Esophagus mucosa (tissue), 1 donor: ENCODE measurements around the gene WASHC2A. TPM values are rescaled to one million over a fixed set of nuclear protein-coding genes. Genes with fewer than 3 reads are reported as not detected.
"Not testable (repeated sequence)": the region's sequence is repeated elsewhere in the genome, so short reads cannot be mapped to it uniquely, and the experiment has no call there.

ENCODE experiments used
- ATAC-seq: fragments of 200-7000 bp; cut with Tn5 transposase; one replicate; pipeline ENCODE4 v1.9.1; 2020
- total RNA-seq: library from RNA; stranded (reverse); gene quantifications from one replicate; pipeline ENCODE4 v1.2.4, GENCODE V29; 2023
- donor health status: DM: yes; HTN: yes; CAD: no.

The WASHC2A gene
- total RNA-seq, 1 donor from 2014 or later = 19.3 TPM

GRCh38 chr10:50061548-50061947 lies 6.2 kb upstream of the WASHC2A start:
- ATAC-seq = not testable (repeated sequence)

- ATAC-seq = no peak
Observed at GRCh38 chr10:50063100-50063499, 4.7 kb upstream of the WASHC2A start.

- ATAC-seq = not testable (repeated sequence)
Observed at GRCh38 chr10:50068352-50068659, 552 bp downstream of the WASHC2A start.

- ATAC-seq = not testable (repeated sequence)
Observed at GRCh38 chr10:50075139-50075538, 7.4 kb downstream of the WASHC2A start.

GRCh38 chr10:50075544-50075943 lies 7.8 kb downstream of the WASHC2A start:
- not testable (repeated sequence) for ATAC-seq

GRCh38 chr10:50091304-50091703 lies 23.6 kb downstream of the WASHC2A start:
- not testable (repeated sequence) for ATAC-seq

- not testable (repeated sequence) for ATAC-seq
Observed at GRCh38 chr10:50092928-50093327, 25.2 kb downstream of the WASHC2A start.

GRCh38 chr10:50094630-50095029 lies 26.9 kb downstream of the WASHC2A start:
- not testable (repeated sequence) for ATAC-seq

- ATAC-seq = not testable (repeated sequence)
Observed at GRCh38 chr10:50095402-50095801, 27.6 kb downstream of the WASHC2A start.

- not testable (repeated sequence) for ATAC-seq
Observed at GRCh38 chr10:50096722-50097121, 29.0 kb downstream of the WASHC2A start.

- ATAC-seq = not testable (repeated sequence)
Observed at GRCh38 chr10:50098645-50099044, 30.9 kb downstream of the WASHC2A start.

GRCh38 chr10:50101139-50101582 lies 33.4 kb downstream of the WASHC2A start:
- ATAC-seq = peak; percentile 22

- peak; percentile 20 for ATAC-seq
Observed at GRCh38 chr10:50101747-50102146, 34.0 kb downstream of the WASHC2A start.

GRCh38 chr10:50102267-50102666 lies 34.5 kb downstream of the WASHC2A start:
- not testable (repeated sequence) for ATAC-seq

- not testable (repeated sequence) for ATAC-seq
Observed at GRCh38 chr10:50108999-50109698, 41.4 kb downstream of the WASHC2A start.

GRCh38 chr10:50112419-50113112 lies 44.8 kb downstream of the WASHC2A start:
- not testable (repeated sequence) for ATAC-seq

GRCh38 chr10:50126765-50127164 lies 59.0 kb downstream of the WASHC2A start:
- ATAC-seq = not testable (repeated sequence)

GRCh38 chr10:50127770-50128292 lies 60.1 kb downstream of the WASHC2A start:
- ATAC-seq = not testable (repeated sequence)

- ATAC-seq = peak; percentile 99
Observed at GRCh38 chr10:50131245-50131965, 63.7 kb downstream of the WASHC2A start.

- not testable (repeated sequence) for ATAC-seq
Observed at GRCh38 chr10:50132322-50132721, 64.6 kb downstream of the WASHC2A start.

- not testable (repeated sequence) for ATAC-seq
Observed at GRCh38 chr10:50132841-50133240, 65.1 kb downstream of the WASHC2A start.

GRCh38 chr10:50143512-50144174 lies 75.9 kb downstream of the WASHC2A start:
- not testable (repeated sequence) for ATAC-seq
